ENCODE results near the gene GTF2B.

- no peak for TF ChIP-seq CTCF (IDR thresholded peaks at IDR 0.05)
- no peak for TF ChIP-seq POLR2AphosphoS5 (IDR thresholded peaks at IDR 0.05)
Observed at GRCh38 chr1:88867743-88868521, 23.4 kb downstream of the GTF2B start.
